ENCODE data around the gene SLC4A7. TPM values are rescaled to one million over a fixed set of nuclear protein-coding genes. Genes with fewer than 3 reads are reported as not detected.

The SLC4A7 gene
- total and polyA plus RNA-seq, 4 donors, result 11.3 to 91.5 (median 30.9) TPM

GRCh38 chr3:27494784-27495183, 10.6 kb upstream of the SLC4A7 start:
- Histone ChIP-seq H3K27ac (ENCODE audit: low read depth, low read length) (no peak overlapping the region), H3K4me3 (ENCODE audit: low read depth, low read length) (no peak overlapping the region), H3K36me3 (ENCODE audit: control insufficient read depth, insufficient read depth, low read length) (no peaks in the 10 kb centered on the region), H3K4me1 (ENCODE audit: control insufficient read depth, insufficient read depth, low read length) (no peaks in the 10 kb centered on the region), H3K27me3 (ENCODE audit: control insufficient read depth, insufficient read depth, low read length) (no peaks in the 10 kb centered on the region), H3K9me3 (ENCODE audit: control insufficient read depth, insufficient read depth, low read length) (no peaks in the 10 kb centered on the region)
- DNase-seq (ENCODE audit: low read depth in 4 of 6, low spot score in 6 of 6), result no peak

DNA sequence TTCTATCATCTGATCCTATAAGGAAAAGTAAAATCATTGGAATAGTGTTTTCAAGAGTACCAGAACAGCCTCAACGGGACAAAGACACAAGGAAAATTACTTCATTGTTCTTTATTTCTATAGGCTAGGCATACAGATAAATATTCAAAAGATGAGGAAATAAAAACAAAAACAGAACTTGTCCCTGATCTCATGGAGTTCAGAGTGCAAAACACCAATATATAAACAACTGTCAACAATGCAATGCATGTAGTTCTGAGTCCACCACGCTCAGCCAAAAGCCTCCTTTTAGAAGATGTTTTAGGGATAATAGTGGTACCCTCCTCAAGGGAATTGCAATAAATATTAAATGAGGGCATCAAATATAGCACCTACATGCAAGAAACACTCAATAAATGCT, 4.6 kb upstream of the SLC4A7 start:
- DNase-seq (ENCODE audit: low read depth in 4 of 6, low spot score in 6 of 6), result no peak
- H3K4me3 ChIP-seq (ENCODE audit: low read depth, low read length), result no peak overlapping the region
- no CpG with 5 or more reads among the region's 2 CpGs for WGBS (ENCODE audit: insufficient coverage)

GRCh38 chr3:27487383-27487782, 3.2 kb upstream of the SLC4A7 start:
- no peaks in the 10 kb centered on the region for H3K36me3 ChIP-seq (ENCODE audit: control insufficient read depth, insufficient read depth, low read length)
- H3K9me3 ChIP-seq (ENCODE audit: control insufficient read depth, insufficient read depth, low read length), result no peaks in the 10 kb centered on the region
- no CpG with 5 or more reads among the region's 1 CpG for WGBS (ENCODE audit: insufficient coverage)
- no peak for DNase-seq (ENCODE audit: low read depth in 4 of 6, low spot score in 6 of 6)
- H3K4me3 ChIP-seq (ENCODE audit: low read depth, low read length), result no peak overlapping the region
- peaks cover 10% of the 10 kb centered on the region for H3K4me1 ChIP-seq (ENCODE audit: control insufficient read depth, insufficient read depth, low read length)
- H3K27ac ChIP-seq (ENCODE audit: low read depth, low read length), result no peak overlapping the region
- H3K27me3 ChIP-seq (ENCODE audit: control insufficient read depth, insufficient read depth, low read length), result no peaks in the 10 kb centered on the region

More for the DNA sequence above, 4.6 kb upstream of the SLC4A7 start:
- H3K4me1 ChIP-seq (ENCODE audit: control insufficient read depth, insufficient read depth, low read length), result peaks cover 6% of the 10 kb centered on the region
- no peaks in the 10 kb centered on the region for H3K27me3 ChIP-seq (ENCODE audit: control insufficient read depth, insufficient read depth, low read length)
- H3K9me3 ChIP-seq (ENCODE audit: control insufficient read depth, insufficient read depth, low read length), result no peaks in the 10 kb centered on the region
- H3K36me3 ChIP-seq (ENCODE audit: control insufficient read depth, insufficient read depth, low read length), result no peaks in the 10 kb centered on the region
- no peak overlapping the region for H3K27ac ChIP-seq (ENCODE audit: low read depth, low read length)

- DNase-seq (ENCODE audit: low read depth in 4 of 6, low spot score in 6 of 6), result no peak
- no peak overlapping the region for H3K4me3 ChIP-seq (ENCODE audit: low read depth, low read length)
- H3K27me3 ChIP-seq (ENCODE audit: control insufficient read depth, insufficient read depth, low read length), result no peaks in the 10 kb centered on the region
- H3K4me1 ChIP-seq (ENCODE audit: control insufficient read depth, insufficient read depth, low read length), result peaks cover 15% of the 10 kb centered on the region
- 90% methylated on average over 6 of the region's 7 CpGs for WGBS (ENCODE audit: insufficient coverage)
- H3K27ac ChIP-seq (ENCODE audit: low read depth, low read length), result no peak overlapping the region
- no peaks in the 10 kb centered on the region for H3K9me3 ChIP-seq (ENCODE audit: control insufficient read depth, insufficient read depth, low read length)
- H3K36me3 ChIP-seq (ENCODE audit: control insufficient read depth, insufficient read depth, low read length), result no peaks in the 10 kb centered on the region
These were observed 2.2 kb upstream of the SLC4A7 start for GRCh38 chr3:27486336-27486735.

GRCh38 chr3:27485866-27486265, 1.7 kb upstream of the SLC4A7 start:
- Histone ChIP-seq H3K27ac (ENCODE audit: low read depth, low read length) (no peak overlapping the region), H3K4me3 (ENCODE audit: low read depth, low read length) (no peak overlapping the region), H3K9me3 (ENCODE audit: control insufficient read depth, insufficient read depth, low read length) (no peaks in the 10 kb centered on the region), H3K36me3 (ENCODE audit: control insufficient read depth, insufficient read depth, low read length) (no peaks in the 10 kb centered on the region), H3K27me3 (ENCODE audit: control insufficient read depth, insufficient read depth, low read length) (no peaks in the 10 kb centered on the region), H3K4me1 (ENCODE audit: control insufficient read depth, insufficient read depth, low read length) (peaks cover 15% of the 10 kb centered on the region)
- peak in 1 of 6 donors; percentile 15 for DNase-seq (ENCODE audit: low read depth in 4 of 6, low spot score in 6 of 6)
- 91% methylated on average over 4 of the region's 5 CpGs for WGBS (ENCODE audit: insufficient coverage)

GRCh38 chr3:27483117-27484014, 818 bp downstream of the SLC4A7 start:
- Histone ChIP-seq H3K36me3 (ENCODE audit: control insufficient read depth, insufficient read depth, low read length) (no peaks in the 10 kb centered on the region), H3K9me3 (ENCODE audit: control insufficient read depth, insufficient read depth, low read length) (no peaks in the 10 kb centered on the region), H3K27me3 (ENCODE audit: control insufficient read depth, insufficient read depth, low read length) (no peaks in the 10 kb centered on the region), H3K4me1 (ENCODE audit: control insufficient read depth, insufficient read depth, low read length) (peaks cover 15% of the 10 kb centered on the region), H3K27ac (ENCODE audit: low read depth, low read length) (peak overlapping the region; percentile 90), H3K4me3 (ENCODE audit: low read depth, low read length) (peak overlapping the region; percentile 89)
- peak; percentile 24 to 81 (median 41) for DNase-seq (ENCODE audit: low read depth in 4 of 6, low spot score in 6 of 6)
- 0% methylated on average over 65 of the region's 75 CpGs for WGBS (ENCODE audit: insufficient coverage)

DNA sequence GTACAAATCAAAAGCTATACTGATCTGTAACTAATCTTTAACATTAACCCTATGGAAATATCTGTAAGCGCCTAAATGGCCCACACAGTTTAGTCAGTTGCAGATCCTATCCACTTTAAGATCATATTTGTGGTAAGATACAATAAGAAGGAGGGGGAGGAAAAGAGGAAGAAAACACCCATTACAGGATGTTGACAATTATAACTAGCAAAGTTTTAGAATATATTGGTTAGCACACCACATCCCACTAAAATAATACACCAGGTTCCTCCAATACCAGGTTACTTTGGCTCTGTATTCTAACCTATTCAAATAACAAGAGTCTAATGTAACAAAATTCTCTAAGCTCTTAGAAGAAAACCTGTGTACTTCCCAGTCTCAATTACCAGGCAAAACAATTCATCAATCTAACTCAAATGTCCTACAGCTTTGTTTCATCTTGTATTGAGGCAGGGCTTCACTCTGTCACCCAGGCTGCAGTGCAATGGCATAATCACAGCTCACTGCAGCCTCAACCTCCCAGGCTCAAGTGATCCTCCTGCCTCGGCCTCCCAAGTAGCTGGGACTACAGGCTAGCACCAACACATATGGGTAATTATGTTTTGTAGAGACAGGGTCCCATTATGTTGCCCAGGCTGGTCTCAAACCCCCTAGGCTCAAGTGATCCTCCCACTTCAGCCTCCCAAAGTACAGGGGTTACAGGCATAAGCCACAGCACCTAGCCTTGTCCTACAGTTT, 4.2 kb downstream of the SLC4A7 start:
- no CpG with 5 or more reads among the region's 2 CpGs for WGBS (ENCODE audit: insufficient coverage)
- Histone ChIP-seq H3K4me3 (ENCODE audit: low read depth, low read length) (no peak overlapping the region), H3K27ac (ENCODE audit: low read depth, low read length) (no peak overlapping the region), H3K27me3 (ENCODE audit: control insufficient read depth, insufficient read depth, low read length) (no peaks in the 10 kb centered on the region), H3K36me3 (ENCODE audit: control insufficient read depth, insufficient read depth, low read length) (no peaks in the 10 kb centered on the region), H3K9me3 (ENCODE audit: control insufficient read depth, insufficient read depth, low read length) (no peaks in the 10 kb centered on the region), H3K4me1 (ENCODE audit: control insufficient read depth, insufficient read depth, low read length) (peaks cover 14% of the 10 kb centered on the region)
- no peak for DNase-seq (ENCODE audit: low read depth in 4 of 6, low spot score in 6 of 6)

DNA sequence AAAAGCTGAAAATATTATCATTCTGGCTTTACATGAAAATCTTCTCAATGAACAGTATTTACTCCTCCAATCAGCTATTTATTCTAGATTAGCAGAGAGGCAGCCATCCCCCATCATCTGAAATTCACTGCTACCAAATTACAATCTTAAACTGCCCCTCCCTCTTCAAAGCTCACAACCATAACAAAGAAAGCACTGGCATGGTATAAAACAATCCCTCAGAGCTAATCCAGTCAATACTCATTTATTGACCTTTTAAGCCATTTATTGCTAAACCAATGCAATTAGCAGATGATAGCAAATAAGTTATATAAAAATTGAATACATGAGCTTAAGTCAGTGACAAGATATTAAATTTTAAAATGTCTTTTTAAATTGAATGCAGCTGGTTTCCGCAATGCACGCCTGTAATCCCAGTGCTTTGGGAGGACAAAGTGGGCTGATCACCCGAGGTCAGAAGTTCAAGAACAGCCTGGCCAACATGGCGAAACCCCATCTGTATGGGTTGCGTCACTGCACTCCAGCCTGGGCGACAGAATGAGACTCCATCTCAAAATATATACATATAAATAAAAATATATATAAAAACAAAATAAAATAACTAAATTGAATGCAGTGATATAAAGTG, 12.1 kb downstream of the SLC4A7 start:
- H3K4me1 ChIP-seq (ENCODE audit: control insufficient read depth, insufficient read depth, low read length), result no peaks in the 10 kb centered on the region
- H3K36me3 ChIP-seq (ENCODE audit: control insufficient read depth, insufficient read depth, low read length), result no peaks in the 10 kb centered on the region
- H3K27ac ChIP-seq (ENCODE audit: low read depth, low read length), result no peak overlapping the region
- H3K4me3 ChIP-seq (ENCODE audit: low read depth, low read length), result no peak overlapping the region
- H3K27me3 ChIP-seq (ENCODE audit: control insufficient read depth, insufficient read depth, low read length), result no peaks in the 10 kb centered on the region
- DNase-seq (ENCODE audit: low read depth in 4 of 6, low spot score in 6 of 6), result no peak
- no peaks in the 10 kb centered on the region for H3K9me3 ChIP-seq (ENCODE audit: control insufficient read depth, insufficient read depth, low read length)
- 100% methylated on average over 1 of the region's 6 CpGs for WGBS (ENCODE audit: insufficient coverage)

DNA sequence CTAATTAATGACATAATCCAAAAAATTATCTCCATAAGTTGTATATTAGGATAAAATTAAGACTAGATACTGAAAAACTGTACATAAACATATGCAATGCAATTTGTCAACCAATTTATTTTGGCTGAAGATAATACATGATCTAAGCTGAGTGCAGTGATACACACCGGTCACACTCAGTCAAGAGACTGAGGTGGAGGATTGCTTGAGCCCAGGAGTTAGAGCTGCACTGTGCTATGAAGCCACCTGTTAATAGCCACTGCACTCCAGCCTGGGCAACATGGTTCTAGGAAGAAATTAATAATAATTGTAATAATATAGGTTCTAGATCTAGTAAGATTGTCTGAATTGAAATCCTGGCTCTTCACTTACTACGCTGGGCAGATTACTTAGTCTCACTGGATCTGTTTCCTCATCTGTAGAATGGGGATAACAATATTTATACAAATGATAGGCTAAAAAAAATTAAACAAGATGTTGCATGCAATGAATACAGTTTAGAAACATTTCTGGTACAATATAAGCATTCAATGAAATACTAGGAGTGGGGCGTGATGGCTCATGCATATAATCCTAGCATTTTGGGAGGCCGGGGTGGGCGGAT, 15.8 kb downstream of the SLC4A7 start:
- Histone ChIP-seq H3K27ac (ENCODE audit: low read depth, low read length) (no peak overlapping the region), H3K4me1 (ENCODE audit: control insufficient read depth, insufficient read depth, low read length) (no peaks in the 10 kb centered on the region), H3K36me3 (ENCODE audit: control insufficient read depth, insufficient read depth, low read length) (no peaks in the 10 kb centered on the region), H3K4me3 (ENCODE audit: low read depth, low read length) (no peak overlapping the region), H3K27me3 (ENCODE audit: control insufficient read depth, insufficient read depth, low read length) (no peaks in the 10 kb centered on the region), H3K9me3 (ENCODE audit: control insufficient read depth, insufficient read depth, low read length) (no peaks in the 10 kb centered on the region)
- 96% methylated on average over 4 of the region's 5 CpGs for WGBS (ENCODE audit: insufficient coverage)
- no peak for DNase-seq (ENCODE audit: low read depth in 4 of 6, low spot score in 6 of 6)
